OCI-LY7 (cell line): ENCODE measurements around the gene CACNA1I.

Experiments used
- CTCF ChIP-seq: fragments of 200-600 bp; sonication (generic); conservative IDR thresholded peaks from 2 replicates; pipeline ENCODE4 v1.5.1; 2014; ENCODE audit warnings: mild to moderate bottlenecking, antibody characterized with exemption, low read length, moderate library complexity, mixed read lengths
- EZH2phosphoT487 ChIP-seq: fragments of 200-600 bp; sonication (generic); IDR thresholded peaks from 2 replicates; pipeline ENCODE4 v1.6.1; 2018; ENCODE audit warnings: low read depth, borderline replicate concordance, mild to moderate bottlenecking, mixed run types, antibody characterized with exemption, low read length, moderate library complexity, mixed read lengths

- TF ChIP-seq CTCF (no peak), EZH2phosphoT487 (no peak)
Measured at GRCh38 chr22:39638958-39639357, 68.4 kb downstream of the CACNA1I start.
